NCI-H1436 (cell line): ENCODE results near the gene RB1.
"Not testable (repeated sequence)": the region's sequence is repeated elsewhere in the genome, so short reads cannot be mapped to it uniquely, and the experiment has no call there.

Source experiments
- DNase-seq: peaks from one replicate; lab custom pipeline; 2025; lab: John Stamatoyannopoulos, UW

RB1 gene

GRCh38 chr13:48349525-48349924 lies 46.0 kb downstream of the RB1 start:
- DNase-seq = no peak

- no peak for DNase-seq
Observed at GRCh38 chr13:48353590-48353989, 50.0 kb downstream of the RB1 start.

- not testable (repeated sequence) for DNase-seq
Observed at GRCh38 chr13:48355524-48355923, 52.0 kb downstream of the RB1 start.

GRCh38 chr13:48356750-48357149 lies 53.2 kb downstream of the RB1 start:
- no peak for DNase-seq

GRCh38 chr13:48369988-48370387 lies 66.4 kb downstream of the RB1 start:
- no peak for DNase-seq

- no peak for DNase-seq
Observed at GRCh38 chr13:48370815-48371214, 67.3 kb downstream of the RB1 start.

GRCh38 chr13:48377857-48378256 lies 74.3 kb downstream of the RB1 start:
- no peak for DNase-seq

- DNase-seq = no peak
Observed at GRCh38 chr13:48380581-48380980, 77.0 kb downstream of the RB1 start.

- no peak for DNase-seq
Observed at GRCh38 chr13:48383384-48383783, 79.8 kb downstream of the RB1 start.

GRCh38 chr13:48386816-48387215 lies 83.3 kb downstream of the RB1 start:
- DNase-seq = no peak

- DNase-seq = no peak
Observed at GRCh38 chr13:48391257-48391656, 87.7 kb downstream of the RB1 start.

- no peak for DNase-seq
Observed at GRCh38 chr13:48393030-48393697, 89.6 kb downstream of the RB1 start.

- no peak for DNase-seq
Observed at GRCh38 chr13:48393698-48394085, 90.1 kb downstream of the RB1 start.

GRCh38 chr13:48397744-48398143 lies 94.2 kb downstream of the RB1 start:
- no peak for DNase-seq

GRCh38 chr13:48398450-48399095 lies 95.0 kb downstream of the RB1 start:
- no peak for DNase-seq

GRCh38 chr13:48400090-48400694 lies 96.6 kb downstream of the RB1 start:
- DNase-seq = no peak

- no peak for DNase-seq
Observed at GRCh38 chr13:48400850-48401291, 97.3 kb downstream of the RB1 start.

- DNase-seq = no peak
Observed at GRCh38 chr13:48401480-48401879, 97.9 kb downstream of the RB1 start.

- DNase-seq = no peak
Observed at GRCh38 chr13:48402325-48402932, 98.9 kb downstream of the RB1 start.

GRCh38 chr13:48403151-48403631 lies 99.6 kb downstream of the RB1 start:
- no peak for DNase-seq

GRCh38 chr13:48403913-48404312 lies 100.4 kb downstream of the RB1 start:
- no peak for DNase-seq

- DNase-seq = no peak
Observed at GRCh38 chr13:48404952-48405351, 101.4 kb downstream of the RB1 start.

GRCh38 chr13:48405875-48406274 lies 102.3 kb downstream of the RB1 start:
- no peak for DNase-seq
